ENCODE results near the gene CNTNAP5.

Gene CNTNAP5

GRCh38 chr2:124877141-124877577, 852.1 kb downstream of the CNTNAP5 start:
- no peak for TF ChIP-seq CTCF (IDR thresholded peaks at IDR 0.05)

- TF ChIP-seq CTCF (IDR thresholded peaks at IDR 0.05): no peak
Observed at GRCh38 chr2:124879640-124880039, 854.6 kb downstream of the CNTNAP5 start.

GRCh38 chr2:124880995-124881394, 855.9 kb downstream of the CNTNAP5 start:
- TF ChIP-seq CTCF (IDR thresholded peaks at IDR 0.05): no peak

- no peak for TF ChIP-seq CTCF (IDR thresholded peaks at IDR 0.05)
Observed at GRCh38 chr2:124882423-124882822, 857.3 kb downstream of the CNTNAP5 start.

GRCh38 chr2:124883595-124883994, 858.5 kb downstream of the CNTNAP5 start:
- no peak for TF ChIP-seq CTCF (IDR thresholded peaks at IDR 0.05)

GRCh38 chr2:124884315-124884714, 859.2 kb downstream of the CNTNAP5 start:
- no peak for TF ChIP-seq CTCF (IDR thresholded peaks at IDR 0.05)

- no peak for TF ChIP-seq CTCF (IDR thresholded peaks at IDR 0.05)
Observed at GRCh38 chr2:124886216-124886615, 861.1 kb downstream of the CNTNAP5 start.

- no peak for TF ChIP-seq CTCF (IDR thresholded peaks at IDR 0.05)
Observed at GRCh38 chr2:124887466-124887865, 862.4 kb downstream of the CNTNAP5 start.
